Calu3 (cell line): ENCODE data around the gene AKR7A3. TPM values are rescaled to one million over a fixed set of nuclear protein-coding genes. Genes with fewer than 3 reads are reported as not detected.

Source experiments
- BruUV-seq: library from RNA; stranded (reverse); fragments of 400-500 nt; replicated peaks from 2 replicates; lab custom pipeline; 2021; lab: Mats Ljungman, UMichigan
- CTCF ChIA-PET: fragments of 300-600 bp; sonication (Branson Sonifier 250); formaldehyde crosslinking; loops from one replicate; lab custom pipeline; 2022; ENCODE audit warnings: antibody characterized with exemption; lab: Charles Lee
- DNase-seq: peaks from one replicate; pipeline ENCODE4 v3.0.0; 2022
- H3K27ac Mint-ChIP-seq: one replicate; pipeline ENCODE4 v1.8.0; 2022; ENCODE audit warnings: mixed read lengths; ENCODE audit not compliant: unreplicated experiment
- H3K27me3 Mint-ChIP-seq: one replicate; pipeline ENCODE4 v1.8.0; 2022; ENCODE audit warnings: mixed read lengths; ENCODE audit not compliant: unreplicated experiment
- H3K36me3 Mint-ChIP-seq: one replicate; pipeline ENCODE4 v1.8.0; 2022; ENCODE audit warnings: mild to moderate bottlenecking, moderate library complexity, mixed read lengths; ENCODE audit not compliant: insufficient read depth, unreplicated experiment
- H3K4me1 Mint-ChIP-seq: one replicate; pipeline ENCODE4 v1.8.0; 2022; ENCODE audit warnings: mild to moderate bottlenecking, low read depth, mixed read lengths; ENCODE audit not compliant: unreplicated experiment
- H3K4me3 Mint-ChIP-seq: one replicate; pipeline ENCODE4 v1.8.0; 2022; ENCODE audit warnings: mild to moderate bottlenecking, low read depth, moderate library complexity, mixed read lengths; ENCODE audit not compliant: unreplicated experiment
- H3K9me3 Mint-ChIP-seq: one replicate; pipeline ENCODE4 v1.8.0; 2022; ENCODE audit warnings: low read depth, mixed read lengths; ENCODE audit not compliant: unreplicated experiment
- CTCF ChIP-seq: fragments of 200-600 bp; IDR thresholded peaks from one replicate; pipeline ENCODE4 v1.8.0; 2022; ENCODE audit warnings: antibody characterized with exemption; ENCODE audit not compliant: unreplicated experiment
- intact Hi-C: fragments of 100-400 bp; cut with micrococcal nuclease; formaldehyde crosslinking; loops from one replicate; pipeline ENCODE4 v1.10.0; 2022; ENCODE audit not compliant: unreplicated experiment
- total RNA-seq: library from RNA; stranded (reverse); gene quantifications from 2 replicates; pipeline ENCODE4 v1.2.3, GENCODE V29; 2022

AKR7A3 gene
- total RNA-seq, 1 experiment from 2014 or later = 1.7 TPM

GRCh38 chr1:19324665-19324990 is 36.1 kb upstream of the AKR7A3 start:
- intact Hi-C loops = no loop called here
- Mint-ChIP-seq H3K27ac (no peak overlapping the region), H3K27me3 (no peaks in the 10 kb centered on the region), H3K36me3 (peaks cover 27% of the 10 kb centered on the region), H3K4me3 (no peak overlapping the region), H3K4me1 (no peaks in the 10 kb centered on the region), H3K9me3 (no peaks in the 10 kb centered on the region)
- BruUV-seq = no TSS peak
- TF ChIP-seq CTCF = no peak
- CTCF ChIA-PET = no interaction called here
- no peak for DNase-seq

GRCh38 chr1:19323987-19324664 is 35.6 kb upstream of the AKR7A3 start:
- no peak for TF ChIP-seq CTCF
- Mint-ChIP-seq H3K4me1 (no peaks in the 10 kb centered on the region), H3K27ac (no peak overlapping the region), H3K4me3 (no peak overlapping the region), H3K9me3 (no peaks in the 10 kb centered on the region), H3K27me3 (no peaks in the 10 kb centered on the region), H3K36me3 (peaks cover 22% of the 10 kb centered on the region)
- intact Hi-C loops = no loop called here
- CTCF ChIA-PET = no interaction called here
- no peak for DNase-seq
- no TSS peak for BruUV-seq

GRCh38 chr1:19322481-19322880 is 33.9 kb upstream of the AKR7A3 start:
- CTCF ChIA-PET = no interaction called here
- peaks cover 16% of the 10 kb centered on the region for H3K36me3 Mint-ChIP-seq
- no peak for TF ChIP-seq CTCF
- BruUV-seq = no TSS peak
- H3K4me1 Mint-ChIP-seq = no peaks in the 10 kb centered on the region
- no peaks in the 10 kb centered on the region for H3K9me3 Mint-ChIP-seq
- intact Hi-C loops = no loop called here
- H3K27ac Mint-ChIP-seq = no peak overlapping the region
- H3K4me3 Mint-ChIP-seq = no peak overlapping the region
- DNase-seq = no peak
- H3K27me3 Mint-ChIP-seq = no peaks in the 10 kb centered on the region

- H3K9me3 Mint-ChIP-seq = no peaks in the 10 kb centered on the region
- no peaks in the 10 kb centered on the region for H3K27me3 Mint-ChIP-seq
- H3K27ac Mint-ChIP-seq = no peak overlapping the region
- H3K36me3 Mint-ChIP-seq = peaks cover 6% of the 10 kb centered on the region
- CTCF ChIA-PET = no interaction called here
- no peaks in the 10 kb centered on the region for H3K4me1 Mint-ChIP-seq
- TF ChIP-seq CTCF = no peak
- DNase-seq = no peak
- intact Hi-C loops = no loop called here
- no peak overlapping the region for H3K4me3 Mint-ChIP-seq
- no TSS peak for BruUV-seq
Measured at GRCh38 chr1:19321071-19321470, 32.5 kb upstream of the AKR7A3 start.
